Right lobe of liver (tissue), 6 donors: Measurements from ENCODE around the gene RBM22. TPM values are rescaled to one million over a fixed set of nuclear protein-coding genes. Genes with fewer than 3 reads are reported as not detected.

Experiments
- ATAC-seq, 4 donors: fragments of 200-7000 bp; cut with Tn5 transposase; one replicate each; pipeline ENCODE4 v1.9.1; 2020; ENCODE audit warnings: mild to moderate bottlenecking in 4 of 4, moderate library complexity in 4 of 4
- DNase-seq, 3 donors: peaks; one replicate each; pipeline ENCODE4 v3.0.0-alpha.2; 2020
- H3K27ac ChIP-seq, 3 donors: fragments of 200-600 bp; one replicate each; pipeline ENCODE4 v1.8.0; 2022
- H3K27me3 ChIP-seq, 2 donors: fragments of 200-600 bp; one replicate each; pipeline ENCODE4 v1.8.0; 2022
- H3K36me3 ChIP-seq, 4 donors: fragments of 200-600 bp; sonication (generic) in 1 of 4; one replicate each; pipeline versions ENCODE4 v1.5.1 to v1.8.0; 2017 to 2022; ENCODE audit warnings: control low read depth in 1 of 4
- H3K4me1 ChIP-seq, 4 donors: fragments of 200-600 bp; sonication (generic) in 1 of 4; one replicate each; pipeline versions ENCODE4 v1.5.1 to v1.8.0; 2017 to 2022; ENCODE audit warnings: control low read depth in 1 of 4
- H3K4me3 ChIP-seq, 3 donors: fragments of 200-600 bp; one replicate each; pipeline ENCODE4 v1.8.0; 2022
- H3K9me3 ChIP-seq, 4 donors: fragments of 200-600 bp; sonication (generic) in 1 of 4; one replicate each; pipeline versions ENCODE4 v1.5.1 to v1.8.0; 2017 to 2022; ENCODE audit warnings: control low read depth in 1 of 4
- CTCF ChIP-seq, 4 donors: fragments of 200-600 bp in 3 of 4; fragments of 450-650 bp in 1 of 4; IDR thresholded peaks; one replicate each; pipeline versions ENCODE4 v1.5.1 to v1.8.0; 2016 to 2022; ENCODE audit warnings: antibody characterized with exemption in 4 of 4, mild to moderate bottlenecking in 2 of 4
- POLR2A ChIP-seq: fragments of 450-650 bp; IDR thresholded peaks from one replicate; pipeline ENCODE4 v1.6.1; 2017; ENCODE audit warnings: antibody characterized with exemption, mild to moderate bottlenecking
- WGBS: methylation state at CpG from one replicate; pipeline ENCODE4 v1.1.6; 2018; ENCODE audit warnings: low coverage, low lambda C conversion rate; ENCODE audit not compliant: insufficient coverage; ENCODE audit errors: missing lambda C conversion rate; 5-methylcytosine and 5-hydroxymethylcytosine counted together
- intact Hi-C, 2 donors: fragments of 100-400 bp; cut with DNase I; formaldehyde crosslinking; loops; one replicate each; pipeline versions ENCODE4 v1.11.2 to v1.14.1; 2022
- total RNA-seq, 6 experiments: library from RNA; depleted of rRNA in 2 of 6; stranded (reverse); fragments of >200 nt in 2 of 6; fragmentation: NEBNext Ultra II Directional in 3 of 6; extraction: Animal tissue kit (Norgen Biotek cat#: 25700) in 3 of 6; gene quantifications; one replicate each; pipeline versions ENCODE4 v1.1.0 to v1.2.4, GENCODE V29; 2016 to 2023
- donor health status: DM: no; HTN: yes; CAD: no.
- donor health status: DM: no; HTN: no; CAD: no.
- donor health status: DM: no; HTN: no; CAD: no.
- donor health status: DM: no; HTN: yes; CAD: no.
- donor health status: DM: no; HTN: yes; CAD: no.

Gene RBM22
- total RNA-seq, 6 experiments from 2014 or later: 12.3 to 19.4 (median 17.7) TPM

DNA sequence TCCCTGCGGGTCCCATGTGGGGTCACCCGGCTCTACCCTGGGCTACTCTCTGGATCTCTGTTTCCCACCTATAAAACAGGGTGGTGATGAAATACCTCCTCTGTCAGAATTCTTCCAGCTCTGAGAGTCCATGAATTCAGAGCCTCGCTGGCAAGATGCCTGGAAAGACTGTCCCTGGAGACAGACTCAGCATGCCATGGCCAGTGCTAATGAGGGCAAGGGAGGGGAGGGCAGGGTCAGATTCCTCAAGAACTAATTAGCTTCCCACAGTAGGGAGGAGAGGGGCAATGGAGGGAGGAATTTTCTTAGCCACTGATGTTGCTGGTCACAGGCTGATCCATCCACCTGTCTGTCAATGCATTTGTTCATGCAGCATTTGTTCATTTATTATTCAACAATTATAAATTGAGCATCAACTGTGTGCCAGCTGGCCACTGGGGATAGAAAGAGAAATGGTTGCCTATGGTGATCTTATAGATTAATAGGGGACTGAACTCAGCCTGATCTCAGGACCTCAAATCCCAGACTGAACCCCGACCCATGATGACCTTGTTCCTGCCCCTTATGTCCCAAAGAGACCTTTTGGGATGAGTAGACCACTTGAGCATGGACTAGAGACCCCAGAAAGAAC, 55.7 kb downstream of the RBM22 start:
- DNase-seq: peak; percentile 52 to 75 (median 63)
- H3K9me3 ChIP-seq: no peaks in the 10 kb centered on the region
- ATAC-seq: peak in 2 of 4 donors; percentile 8 to 13
- no peak overlapping the region for H3K4me3 ChIP-seq
- 46% methylated on average over 3 of the region's 4 CpGs for WGBS
- H3K27me3 ChIP-seq: no peaks in the 10 kb centered on the region
- TF ChIP-seq CTCF (IDR thresholded peaks at IDR 0.05): no peak
- no peak for TF ChIP-seq POLR2A
- H3K4me1 ChIP-seq: peaks cover 0 to 49% (median 24%) of the 10 kb centered on the region in 4 donors
- peak overlapping the region in 1 of 3 donors; percentile 43 for H3K27ac ChIP-seq
- H3K36me3 ChIP-seq: peaks cover 5 to 24% (median 15%) of the 10 kb centered on the region in 4 donors
- intact Hi-C loops: loop anchor here in 1 of 2 donors (10.0 kb wide), 1 partner anchor 50 kb away; no protein-coding TSS in a partner anchor

GRCh38 chr5:150644514-150644913, 56.3 kb downstream of the RBM22 start:
- Histone ChIP-seq H3K4me1 (peaks cover 0 to 56% (median 27%) of the 10 kb centered on the region in 4 donors), H3K27ac (peak overlapping the region in 2 of 3 donors; percentile 10 to 43), H3K9me3 (no peaks in the 10 kb centered on the region), H3K4me3 (no peak overlapping the region), H3K27me3 (no peaks in the 10 kb centered on the region), H3K36me3 (peaks cover under 1 to 18% (median 8%) of the 10 kb centered on the region in 4 donors)
- ATAC-seq (no peak), DNase-seq (peak; percentile 24 to 50 (median 26))
- intact Hi-C loops: loop anchor here in 1 of 2 donors (10.0 kb wide), 1 partner anchor 50 kb away; no protein-coding TSS in a partner anchor
- TF ChIP-seq POLR2A (no peak), CTCF (IDR thresholded peaks at IDR 0.05) (no peak)
- 19% methylated on average over 2 of the region's 2 CpGs for WGBS

DNA sequence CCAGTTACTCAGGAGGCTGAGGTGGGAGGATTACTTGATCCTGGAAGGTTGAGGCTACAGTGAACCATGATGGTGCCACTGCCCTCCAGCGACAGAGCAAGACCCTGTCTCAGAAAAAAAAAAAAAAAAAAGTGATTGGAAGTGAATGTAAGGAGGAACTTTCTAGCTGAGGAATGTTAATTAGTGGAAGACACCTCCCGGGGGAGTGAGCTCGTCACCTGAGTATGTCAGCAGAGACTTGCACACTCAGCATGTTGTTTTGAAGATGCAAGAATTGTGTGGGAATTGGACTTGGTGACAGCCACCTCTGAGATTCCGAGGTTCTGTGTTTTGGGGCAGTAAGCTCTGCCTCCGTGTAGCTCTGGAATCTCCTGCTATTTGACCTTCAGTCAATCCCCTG, 56.8 kb downstream of the RBM22 start:
- no peak overlapping the region for H3K4me3 ChIP-seq
- H3K4me1 ChIP-seq: peaks cover 0 to 60% (median 29%) of the 10 kb centered on the region in 4 donors
- peak overlapping the region in 2 of 3 donors; percentile 10 to 43 for H3K27ac ChIP-seq
- DNase-seq (peak in 1 of 3 donors; percentile 2), ATAC-seq (no peak)
- no peaks in the 10 kb centered on the region for H3K9me3 ChIP-seq
- no peak for TF ChIP-seq CTCF (IDR thresholded peaks at IDR 0.05)
- no peak for TF ChIP-seq POLR2A
- H3K27me3 ChIP-seq: no peaks in the 10 kb centered on the region
- intact Hi-C loops: loop anchor here in 1 of 2 donors (10.0 kb wide), 1 partner anchor 51 kb away; no protein-coding TSS in a partner anchor
- 78% methylated on average over 3 of the region's 5 CpGs for WGBS
- peaks cover 0 to 13% (median 5%) of the 10 kb centered on the region in 4 donors for H3K36me3 ChIP-seq

GRCh38 chr5:150642991-150643710, 57.7 kb downstream of the RBM22 start:
- TF ChIP-seq POLR2A (no peak), CTCF (IDR thresholded peaks at IDR 0.05) (no peak)
- Histone ChIP-seq H3K4me1 (peaks cover 0 to 68% (median 33%) of the 10 kb centered on the region in 4 donors), H3K4me3 (peak overlapping the region in 2 of 3 donors; percentile 51 to 83), H3K36me3 (peaks cover 0 to 4% (median 1%) of the 10 kb centered on the region in 4 donors), H3K27ac (peak overlapping the region; percentile 68 to 91 (median 91)), H3K27me3 (no peaks in the 10 kb centered on the region), H3K9me3 (no peaks in the 10 kb centered on the region)
- 73% methylated on average over 12 of the region's 12 CpGs for WGBS
- DNase-seq (peak in 1 of 3 donors; percentile 13), ATAC-seq (no peak)
- intact Hi-C loops: loop anchor here in 1 of 2 donors (10.0 kb wide), 1 partner anchor 52 kb away; no protein-coding TSS in a partner anchor
